Omental fat pad (tissue), 4 donors: ENCODE results near the gene N4BP2L1. TPM values are rescaled to one million over a fixed set of nuclear protein-coding genes. Genes with fewer than 3 reads are reported as not detected.
"Not testable (repeated sequence)": the region's sequence is repeated elsewhere in the genome, so short reads cannot be mapped to it uniquely, and the experiment has no call there.

Experiments
- ATAC-seq: fragments of 150-250 bp; one replicate; pipeline ENCODE4 v1.9.1; 2016; ENCODE audit warnings: mild to moderate bottlenecking, moderate library complexity; ENCODE audit not compliant: low FRiP score
- DNase-seq: peaks from one replicate; pipeline ENCODE4 v3.0.0-alpha.2; 2019; ENCODE audit warnings: low spot score
- CTCF ChIP-seq, 3 donors: fragments of 450-650 bp; IDR thresholded peaks; one replicate each; pipeline ENCODE4 v1.5.1; 2016 to 2017; ENCODE audit warnings: antibody characterized with exemption in 3 of 3, mild to moderate bottlenecking in 3 of 3, moderate library complexity in 2 of 3
- total RNA-seq, 4 donors: library from RNA; depleted of rRNA; stranded (reverse); fragments of >200 nt; gene quantifications; one replicate each; pipeline ENCODE4 v1.1.0, GENCODE V29; 2016

N4BP2L1 gene
- total RNA-seq, 4 donors from 2014 or later: 10.6 to 28.4 (median 16.3) TPM

GRCh38 chr13:32383836-32384618 is 43.9 kb downstream of the N4BP2L1 start:
- DNase-seq (no peak), ATAC-seq (no peak)
- no peak for TF ChIP-seq CTCF (IDR thresholded peaks at IDR 0.05)

GRCh38 chr13:32381539-32381938 is 46.4 kb downstream of the N4BP2L1 start:
- no peak for TF ChIP-seq CTCF (IDR thresholded peaks at IDR 0.05)
- no peak for DNase-seq
- ATAC-seq: no peak

- no peak for TF ChIP-seq CTCF (IDR thresholded peaks at IDR 0.05)
- DNase-seq (no peak), ATAC-seq (no peak)
Measured at GRCh38 chr13:32378012-32378411, 49.9 kb downstream of the N4BP2L1 start.

- no peak for DNase-seq
- TF ChIP-seq CTCF (IDR thresholded peaks at IDR 0.05): no peak
- ATAC-seq: no peak
Measured at GRCh38 chr13:32376642-32377415, 51.1 kb downstream of the N4BP2L1 start.

GRCh38 chr13:32370805-32371204 is 57.1 kb downstream of the N4BP2L1 start:
- ATAC-seq (no peak), DNase-seq (no peak)
- no peak for TF ChIP-seq CTCF (IDR thresholded peaks at IDR 0.05)

GRCh38 chr13:32362574-32362973 is 65.4 kb downstream of the N4BP2L1 start:
- DNase-seq (no peak), ATAC-seq (no peak)
- no peak for TF ChIP-seq CTCF (IDR thresholded peaks at IDR 0.05)

- DNase-seq, ATAC-seq: not testable (repeated sequence)
Measured at GRCh38 chr13:32355935-32356334, 72.0 kb downstream of the N4BP2L1 start.
